Kidney (tissue), 14 donors: ENCODE measurements around the gene PML. TPM values are rescaled to one million over a fixed set of nuclear protein-coding genes. Genes with fewer than 3 reads are reported as not detected.

Source experiments
- DNase-seq, 5 donors: peaks; one replicate each; pipeline ENCODE4 v3.0.0-alpha.2; 2013 to 2020
- FAIRE-seq: peaks from 2 replicates; lab custom pipeline; 2012; peaks lifted over from hg19 to GRCh38; lab: Jason Lieb, UNC
- H3K27ac ChIP-seq, 2 donors: one replicate each; pipeline ENCODE4 v1.7.0; 2013; ENCODE audit warnings: low read depth in 2 of 2, low read length in 2 of 2, inconsistent platforms in 1 of 2
- H3K27me3 ChIP-seq: one replicate; pipeline ENCODE4 v1.7.1; 2013; ENCODE audit warnings: low read length, inconsistent platforms; ENCODE audit not compliant: control insufficient read depth, insufficient read depth
- H3K36me3 ChIP-seq, 3 donors: one replicate each; pipeline versions ENCODE4 v1.7.0 to v1.7.1; 2013; ENCODE audit warnings: low read length in 3 of 3, control low read depth in 1 of 3, inconsistent platforms in 1 of 3; ENCODE audit not compliant: insufficient read depth in 3 of 3, control insufficient read depth in 2 of 3
- H3K4me1 ChIP-seq, 3 donors: one replicate each; pipeline versions ENCODE4 v1.7.0 to v1.7.1; 2013; ENCODE audit warnings: low read length in 3 of 3, inconsistent platforms in 1 of 3, low read depth in 1 of 3; ENCODE audit not compliant: control insufficient read depth in 2 of 3, insufficient read depth in 2 of 3
- H3K4me3 ChIP-seq, 3 donors: one replicate each; pipeline versions ENCODE4 v1.7.0 to v1.8.1; 2013; ENCODE audit warnings: low read length in 3 of 3, control low read depth in 1 of 3, inconsistent platforms in 1 of 3
- H3K9ac ChIP-seq, 3 donors: one replicate each; pipeline versions ENCODE4 v1.7.0 to v1.7.1; 2013; ENCODE audit warnings: low read length in 3 of 3, control low read depth in 1 of 3, inconsistent platforms in 1 of 3
- H3K9me3 ChIP-seq, 3 donors: one replicate each; pipeline versions ENCODE4 v1.7.0 to v1.7.1; 2013; ENCODE audit warnings: low read length in 3 of 3, control low read depth in 1 of 3, inconsistent platforms in 1 of 3; ENCODE audit not compliant: control insufficient read depth in 2 of 3, insufficient read depth in 1 of 3
- intact Hi-C: fragments of 100-400 bp; cut with DNase I; formaldehyde crosslinking; loops from one replicate; pipeline ENCODE4 v1.11.1; 2022
- polyA plus RNA-seq: library from polyadenylated mRNA; stranded (reverse); fragments of 350-450 nt; fragmentation: Illumina TruSeq; extraction: RNeasy Lipid Tissue Mini Kit (QIAGEN cat#74804); gene quantifications from one replicate; pipeline ENCODE4 v1.2.3, GENCODE V29; 2014; ENCODE audit warnings: low read depth, low replicate concordance; ENCODE audit not compliant: insufficient read depth
- total RNA-seq: library from RNA; stranded (reverse); fragmentation: NEBNext Ultra II Directional; extraction: Animal tissue kit (Norgen Biotek cat#: 25700); gene quantifications from one replicate; pipeline ENCODE4 v1.2.1, GENCODE V29; 2021
- TF ChIP-seq, protein P1 (sequence below): IDR thresholded peaks from 3 replicates; pipeline ENCODE4 v1.5.1; 2012; ENCODE audit warnings: mild to moderate bottlenecking, moderate library complexity, borderline replicate concordance; ENCODE audit not compliant: insufficient read depth; ENCODE audit errors: extremely low read depth
- donor health status: control.
- donor health status: control.
- donor health status: control.
- donor health status: control.
- donor health status: control.
- donor health status: DM: yes; HTN: yes; CAD: no.
- donor health status: Normal renal cell carcinoma (clear cell type).

PML gene
- total and polyA plus RNA-seq, 2 donors from 2014 or later, result 19.6 to 82.9 TPM

DNA sequence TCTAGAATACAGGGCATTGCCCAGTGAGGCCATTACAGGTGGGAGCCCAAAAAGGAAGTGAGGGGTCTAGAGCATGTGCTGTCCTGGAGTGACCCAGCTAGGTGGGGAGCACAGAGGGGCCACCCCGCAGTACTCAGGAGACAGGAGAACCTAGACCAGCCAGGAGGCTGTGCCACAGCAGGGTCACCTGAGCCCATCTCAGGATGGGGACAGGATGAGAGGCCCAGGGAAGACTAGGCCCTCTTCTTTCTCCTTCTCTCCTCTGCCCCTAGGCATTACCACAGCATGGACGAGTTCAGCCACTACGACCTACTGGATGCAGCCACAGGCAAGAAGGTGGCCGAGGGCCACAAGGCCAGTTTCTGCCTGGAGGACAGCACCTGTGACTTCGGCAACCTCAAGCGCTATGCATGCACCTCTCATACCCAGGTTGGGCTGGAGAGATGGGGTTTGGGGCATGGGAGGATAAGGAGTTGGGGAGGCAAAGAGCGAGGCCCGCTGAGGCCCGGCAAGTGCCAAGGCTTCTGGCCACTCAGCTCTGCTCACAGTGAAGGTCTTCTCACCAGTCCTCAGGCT lies 47.6 kb upstream of the PML start:
- TF ChIP-seq, protein P1, sequence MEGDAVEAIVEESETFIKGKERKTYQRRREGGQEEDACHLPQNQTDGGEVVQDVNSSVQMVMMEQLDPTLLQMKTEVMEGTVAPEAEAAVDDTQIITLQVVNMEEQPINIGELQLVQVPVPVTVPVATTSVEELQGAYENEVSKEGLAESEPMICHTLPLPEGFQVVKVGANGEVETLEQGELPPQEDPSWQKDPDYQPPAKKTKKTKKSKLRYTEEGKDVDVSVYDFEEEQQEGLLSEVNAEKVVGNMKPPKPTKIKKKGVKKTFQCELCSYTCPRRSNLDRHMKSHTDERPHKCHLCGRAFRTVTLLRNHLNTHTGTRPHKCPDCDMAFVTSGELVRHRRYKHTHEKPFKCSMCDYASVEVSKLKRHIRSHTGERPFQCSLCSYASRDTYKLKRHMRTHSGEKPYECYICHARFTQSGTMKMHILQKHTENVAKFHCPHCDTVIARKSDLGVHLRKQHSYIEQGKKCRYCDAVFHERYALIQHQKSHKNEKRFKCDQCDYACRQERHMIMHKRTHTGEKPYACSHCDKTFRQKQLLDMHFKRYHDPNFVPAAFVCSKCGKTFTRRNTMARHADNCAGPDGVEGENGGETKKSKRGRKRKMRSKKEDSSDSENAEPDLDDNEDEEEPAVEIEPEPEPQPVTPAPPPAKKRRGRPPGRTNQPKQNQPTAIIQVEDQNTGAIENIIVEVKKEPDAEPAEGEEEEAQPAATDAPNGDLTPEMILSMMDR, result no peak
- FAIRE-seq, result no peak

DNA sequence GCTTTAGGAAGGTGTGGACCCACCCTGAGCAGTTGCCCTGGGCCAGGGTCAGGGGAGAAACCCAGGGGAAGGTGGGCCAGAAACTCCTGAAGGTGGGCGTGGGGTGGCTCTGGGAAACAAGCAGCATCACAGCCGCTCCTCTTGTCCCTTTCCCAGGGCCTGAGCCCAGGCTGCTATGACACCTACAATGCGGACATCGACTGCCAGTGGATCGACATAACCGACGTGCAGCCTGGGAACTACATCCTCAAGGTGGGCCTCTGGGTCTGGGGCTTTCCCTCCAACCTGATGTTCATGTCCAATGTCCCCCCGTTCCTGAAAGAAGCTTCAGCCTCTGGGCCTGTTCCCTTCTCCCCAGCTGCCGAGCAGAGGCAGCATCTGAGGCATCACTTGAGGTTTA lies 46.9 kb upstream of the PML start:
- TF ChIP-seq, protein P1, result no peak
- intact Hi-C loops, result no loop called here
- H3K4me3 ChIP-seq, result no peak overlapping the region
- no peaks in the 10 kb centered on the region for H3K27me3 ChIP-seq
- peaks cover 0 to 7% (median 6%) of the 10 kb centered on the region in 3 donors for H3K36me3 ChIP-seq
- no peaks in the 10 kb centered on the region for H3K9me3 ChIP-seq
- H3K9ac ChIP-seq, result no peak overlapping the region
- H3K27ac ChIP-seq, result no peak overlapping the region
- FAIRE-seq (no peak), DNase-seq (peak in 1 of 5 donors; percentile 45)
- peaks cover 0 to 11% (median 8%) of the 10 kb centered on the region in 3 donors for H3K4me1 ChIP-seq

More for the DNA sequence above, 47.6 kb upstream of the PML start:
- Histone ChIP-seq H3K4me3 (no peak overlapping the region), H3K36me3 (peaks cover 0 to 7% (median 6%) of the 10 kb centered on the region in 3 donors), H3K9ac (no peak overlapping the region), H3K4me1 (peaks cover 0 to 7% (median 5%) of the 10 kb centered on the region in 3 donors), H3K27ac (no peak overlapping the region), H3K9me3 (no peaks in the 10 kb centered on the region), H3K27me3 (no peaks in the 10 kb centered on the region)
- peak in 1 of 5 donors; percentile 51 for DNase-seq
- intact Hi-C loops, result no loop called here

DNA sequence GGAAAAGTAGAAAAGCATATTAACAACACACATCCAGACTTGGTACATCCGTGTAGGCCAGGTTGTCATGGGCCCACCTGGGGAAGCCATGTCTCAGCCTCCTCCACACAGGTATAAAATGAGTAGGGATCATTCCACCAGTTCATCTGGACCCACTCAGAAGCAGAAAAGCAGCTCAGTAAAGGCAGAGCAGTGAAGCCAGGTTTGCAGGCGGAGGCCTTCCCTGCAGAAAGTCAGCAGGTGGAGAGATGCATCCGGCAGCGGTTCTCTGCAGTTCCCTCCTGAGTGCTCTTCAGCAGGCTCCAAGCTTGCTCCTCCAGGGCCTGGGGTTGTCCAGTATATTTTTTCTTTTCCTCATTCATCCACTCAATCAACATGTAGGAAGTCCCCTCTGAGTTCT lies 46.1 kb upstream of the PML start:
- no peak overlapping the region for H3K9ac ChIP-seq
- H3K4me3 ChIP-seq, result no peak overlapping the region
- H3K27ac ChIP-seq, result no peak overlapping the region
- DNase-seq (peak in 1 of 5 donors; percentile 18), FAIRE-seq (no peak)
- peaks cover 0 to 7% (median 6%) of the 10 kb centered on the region in 3 donors for H3K36me3 ChIP-seq
- intact Hi-C loops, result no loop called here
- no peaks in the 10 kb centered on the region for H3K9me3 ChIP-seq
- peaks cover 0 to 11% (median 8%) of the 10 kb centered on the region in 3 donors for H3K4me1 ChIP-seq
- TF ChIP-seq, protein P1, result no peak
- H3K27me3 ChIP-seq, result no peaks in the 10 kb centered on the region
